A673 (cell line): ENCODE measurements around the gene C13orf46. TPM values are rescaled to one million over a fixed set of nuclear protein-coding genes. Genes with fewer than 3 reads are reported as not detected.

ENCODE experiments used
- BruUV-seq: library from RNA; stranded (reverse); fragments of 400-500 nt; replicated peaks from 2 replicates; lab custom pipeline; 2021; lab: Mats Ljungman, UMichigan
- CTCF ChIA-PET: fragments of 300-600 bp; sonication (Branson Sonifier 250); formaldehyde crosslinking; loops from one replicate; lab custom pipeline; 2022; ENCODE audit warnings: antibody characterized with exemption; lab: Charles Lee
- POLR2A ChIA-PET: fragments of 300-600 bp; sonication (Branson Sonifier 250); formaldehyde crosslinking; loops from one replicate; lab custom pipeline; 2022; ENCODE audit warnings: antibody characterized with exemption; ENCODE audit not compliant: low non-redundant PET; lab: Charles Lee
- DNase-seq: peaks from one replicate; pipeline ENCODE4 v3.0.0-alpha.2; 2015; ENCODE audit warnings: low spot score
- H3K27ac ChIP-seq: fragments of 200-600 bp; sonication (generic); 2 replicates; pipeline ENCODE4 v1.5.1; 2016; ENCODE audit warnings: mixed run types, low read depth, mild to moderate bottlenecking, mixed read lengths, antibody characterized with exemption, low read length; ENCODE audit not compliant: poor library complexity, severe bottlenecking
- H3K27me3 ChIP-seq: fragments of 200-600 bp; sonication (generic); replicated peaks from 2 replicates; pipeline ENCODE4 v1.6.1; 2017; ENCODE audit warnings: mixed run types, low read depth, mild to moderate bottlenecking, mixed read lengths, antibody characterized with exemption, low read length; ENCODE audit not compliant: insufficient read depth, poor library complexity
- H3K36me3 ChIP-seq: fragments of 200-600 bp; sonication (generic); 2 replicates; pipeline ENCODE4 v1.6.1; 2016; ENCODE audit warnings: mixed run types, mild to moderate bottlenecking, mixed read lengths, antibody characterized with exemption, low read length; ENCODE audit not compliant: insufficient read depth, poor library complexity, severe bottlenecking
- H3K4me1 ChIP-seq: fragments of 200-600 bp; sonication (generic); 2 replicates; pipeline ENCODE4 v1.6.1; 2017; ENCODE audit warnings: mixed run types, mild to moderate bottlenecking, mixed read lengths, antibody characterized with exemption, low read length; ENCODE audit not compliant: insufficient read depth, poor library complexity, severe bottlenecking
- H3K4me3 ChIP-seq: fragments of 200-600 bp; sonication (generic); 2 replicates; pipeline ENCODE4 v1.5.1; 2016; ENCODE audit warnings: low read depth, mixed run types, mild to moderate bottlenecking, mixed read lengths, low read length; ENCODE audit not compliant: poor library complexity, severe bottlenecking
- H3K9me3 ChIP-seq: fragments of 200-600 bp; sonication (generic); 2 replicates; pipeline ENCODE4 v1.6.1; 2016; ENCODE audit warnings: mixed run types, low read depth, mild to moderate bottlenecking, mixed read lengths, antibody characterized with exemption, low read length; ENCODE audit not compliant: poor library complexity, severe bottlenecking
- EZH2 ChIP-seq: fragments of 200-600 bp; sonication (generic); IDR thresholded peaks from 2 replicates; pipeline ENCODE4 v1.6.1; 2017; ENCODE audit warnings: borderline replicate concordance, low read depth, mild to moderate bottlenecking, mixed read lengths, antibody characterized with exemption, low read length; ENCODE audit not compliant: poor library complexity, severe bottlenecking
- intact Hi-C: fragments of 100-400 bp; cut with micrococcal nuclease; formaldehyde crosslinking; loops from one replicate; pipeline ENCODE4 v1.10.0; 2022; ENCODE audit not compliant: unreplicated experiment
- total RNA-seq: library from RNA; stranded (reverse); gene quantifications from 2 replicates; pipeline ENCODE4 v1.2.3, GENCODE V29; 2021
- TF ChIP-seq, protein P1 (sequence below): fragments of 300-800, 200-600 bp; sonication (generic); conservative IDR thresholded peaks from 2 replicates; pipeline ENCODE4 v1.5.1; 2017; ENCODE audit warnings: low read depth, mild to moderate bottlenecking, antibody characterized with exemption, low read length, moderate library complexity, mixed read lengths

The C13orf46 gene
- total RNA-seq, 1 experiment from 2014 or later, result 3.6 TPM

DNA sequence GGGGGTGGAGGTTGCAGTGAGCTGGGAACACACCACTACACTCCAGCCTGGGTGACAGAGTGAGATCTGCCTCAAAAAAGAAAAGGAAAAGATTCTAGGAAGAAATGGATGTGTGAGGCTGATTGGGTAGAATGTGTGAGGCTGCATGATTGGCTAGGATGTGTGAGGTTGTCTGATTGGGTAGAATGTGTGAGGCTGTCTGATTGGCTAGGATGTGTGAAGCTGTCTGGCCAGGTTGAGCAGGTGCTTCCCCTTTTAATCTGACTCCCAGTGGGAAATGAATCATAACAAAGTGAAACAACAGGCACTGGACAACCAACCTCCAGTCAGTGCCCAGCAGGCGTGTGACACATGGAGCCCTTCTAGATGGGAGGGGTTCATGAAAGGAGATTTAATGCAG lies 14.7 kb downstream of the C13orf46 start:
- H3K36me3 ChIP-seq, result no peaks in the 10 kb centered on the region
- POLR2A ChIA-PET, result no interaction called here
- H3K4me3 ChIP-seq, result no peak overlapping the region
- no peaks in the 10 kb centered on the region for H3K27me3 ChIP-seq
- no TSS peak for BruUV-seq
- H3K4me1 ChIP-seq, result no peaks in the 10 kb centered on the region
- intact Hi-C loops, result no loop called here
- TF ChIP-seq, protein P1, sequence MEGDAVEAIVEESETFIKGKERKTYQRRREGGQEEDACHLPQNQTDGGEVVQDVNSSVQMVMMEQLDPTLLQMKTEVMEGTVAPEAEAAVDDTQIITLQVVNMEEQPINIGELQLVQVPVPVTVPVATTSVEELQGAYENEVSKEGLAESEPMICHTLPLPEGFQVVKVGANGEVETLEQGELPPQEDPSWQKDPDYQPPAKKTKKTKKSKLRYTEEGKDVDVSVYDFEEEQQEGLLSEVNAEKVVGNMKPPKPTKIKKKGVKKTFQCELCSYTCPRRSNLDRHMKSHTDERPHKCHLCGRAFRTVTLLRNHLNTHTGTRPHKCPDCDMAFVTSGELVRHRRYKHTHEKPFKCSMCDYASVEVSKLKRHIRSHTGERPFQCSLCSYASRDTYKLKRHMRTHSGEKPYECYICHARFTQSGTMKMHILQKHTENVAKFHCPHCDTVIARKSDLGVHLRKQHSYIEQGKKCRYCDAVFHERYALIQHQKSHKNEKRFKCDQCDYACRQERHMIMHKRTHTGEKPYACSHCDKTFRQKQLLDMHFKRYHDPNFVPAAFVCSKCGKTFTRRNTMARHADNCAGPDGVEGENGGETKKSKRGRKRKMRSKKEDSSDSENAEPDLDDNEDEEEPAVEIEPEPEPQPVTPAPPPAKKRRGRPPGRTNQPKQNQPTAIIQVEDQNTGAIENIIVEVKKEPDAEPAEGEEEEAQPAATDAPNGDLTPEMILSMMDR, result no peak
- TF ChIP-seq EZH2, result no peak
- CTCF ChIA-PET, result no interaction called here
- H3K27ac ChIP-seq, result no peak overlapping the region
- peaks cover 15% of the 10 kb centered on the region for H3K9me3 ChIP-seq
- DNase-seq, result no peak

DNA sequence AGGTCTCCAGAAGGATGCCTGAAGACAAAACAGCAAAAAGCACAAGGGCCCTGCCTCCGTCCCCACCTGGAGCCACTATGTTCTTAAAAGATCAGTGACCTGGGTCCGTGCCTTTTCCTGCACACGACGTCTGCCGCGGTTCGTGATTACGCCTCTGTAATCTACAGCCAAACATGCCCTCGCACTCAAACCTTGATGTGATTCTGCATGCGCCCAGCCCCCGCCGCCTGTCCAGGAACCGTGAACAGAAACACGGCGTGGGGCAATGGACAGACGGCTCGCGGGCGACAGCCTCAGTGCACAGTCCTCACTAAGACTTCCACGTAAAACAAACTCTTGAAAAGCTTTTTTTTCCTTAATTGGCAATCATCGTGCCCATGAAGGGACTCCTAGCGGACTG lies 15.5 kb downstream of the C13orf46 start:
- ChIA-PET CTCF (no interaction called here), POLR2A (no interaction called here)
- H3K36me3 ChIP-seq, result no peaks in the 10 kb centered on the region
- H3K27me3 ChIP-seq, result no peaks in the 10 kb centered on the region
- TF ChIP-seq, protein P1, result no peak
- no peak for TF ChIP-seq EZH2
- intact Hi-C loops, result no loop called here
- no peak for DNase-seq
- no TSS peak for BruUV-seq
- H3K27ac ChIP-seq, result no peak overlapping the region
- no peaks in the 10 kb centered on the region for H3K4me1 ChIP-seq
- no peak overlapping the region for H3K4me3 ChIP-seq
- H3K9me3 ChIP-seq, result peaks cover 15% of the 10 kb centered on the region

DNA sequence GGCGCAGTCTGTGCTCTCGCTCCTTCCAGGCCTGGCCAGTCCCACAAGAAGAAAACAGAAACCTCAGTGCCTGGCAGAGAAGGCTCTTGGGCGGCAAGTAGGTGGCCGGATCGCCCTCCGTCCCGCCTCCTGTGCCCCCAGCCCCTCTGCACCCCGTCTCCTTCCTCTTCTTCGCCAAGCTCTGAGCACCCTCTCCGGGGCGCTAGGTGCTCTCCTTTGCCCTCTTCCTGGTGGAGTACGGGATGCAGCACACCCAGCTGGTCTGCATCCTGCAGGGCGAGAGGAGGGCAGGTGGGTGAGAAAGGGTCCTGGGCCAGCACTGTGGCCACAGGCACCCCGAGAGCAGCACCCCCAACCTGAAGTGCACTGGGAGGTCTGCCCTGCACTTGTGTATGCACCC lies 17.3 kb downstream of the C13orf46 start:
- POLR2A ChIA-PET, result no interaction called here
- intact Hi-C loops, result no loop called here

More for the DNA sequence above, 17.3 kb downstream of the C13orf46 start:
- Histone ChIP-seq H3K36me3 (no peaks in the 10 kb centered on the region), H3K9me3 (peaks cover 15% of the 10 kb centered on the region), H3K4me3 (no peak overlapping the region), H3K27me3 (no peaks in the 10 kb centered on the region), H3K4me1 (no peaks in the 10 kb centered on the region), H3K27ac (no peak overlapping the region)
- DNase-seq, result no peak
- CTCF ChIA-PET, result no interaction called here
- no TSS peak for BruUV-seq
- TF ChIP-seq, protein P1, result no peak
- no peak for TF ChIP-seq EZH2
